HFF-Myc (cell line): ENCODE results near the gene SPATA4.

Experiments used
- DNase-seq: peaks from one replicate; pipeline ENCODE4 v3.0.0-alpha.2; 2011; ENCODE audit warnings: low read depth; ENCODE audit errors: extremely low read depth
- H3K4me3 ChIP-seq: replicated peaks from 2 replicates; pipeline ENCODE4 v1.5.1; 2011; ENCODE audit warnings: low read depth, mild to moderate bottlenecking, control low read depth, low read length
- CTCF ChIP-seq: IDR thresholded peaks from 2 replicates; pipeline ENCODE4 v1.5.1; 2012; ENCODE audit warnings: mild to moderate bottlenecking, low read depth, low read length, control low read depth; ENCODE audit errors: missing control alignments

The SPATA4 gene

GRCh38 chr4:176186671-176187395, 8.6 kb downstream of the SPATA4 start:
- TF ChIP-seq CTCF: no peak
- H3K4me3 ChIP-seq: no peak overlapping the region
- DNase-seq: no peak

- no peak overlapping the region for H3K4me3 ChIP-seq
- DNase-seq: no peak
- TF ChIP-seq CTCF: no peak
These were observed 9.3 kb downstream of the SPATA4 start for GRCh38 chr4:176186067-176186466.

GRCh38 chr4:176185051-176185450, 10.3 kb downstream of the SPATA4 start:
- no peak for DNase-seq
- no peak overlapping the region for H3K4me3 ChIP-seq
- no peak for TF ChIP-seq CTCF

GRCh38 chr4:176163041-176163440, 32.3 kb downstream of the SPATA4 start:
- DNase-seq: no peak
- no peak overlapping the region for H3K4me3 ChIP-seq
- TF ChIP-seq CTCF: no peak

- peak; percentile 9 for DNase-seq
- TF ChIP-seq CTCF: no peak
- no peak overlapping the region for H3K4me3 ChIP-seq
These were observed 38.7 kb downstream of the SPATA4 start for GRCh38 chr4:176156656-176157055.

GRCh38 chr4:176153124-176153523, 42.3 kb downstream of the SPATA4 start:
- H3K4me3 ChIP-seq: no peak overlapping the region
- no peak for DNase-seq
- TF ChIP-seq CTCF: no peak

GRCh38 chr4:176150704-176151103, 44.7 kb downstream of the SPATA4 start:
- no peak overlapping the region for H3K4me3 ChIP-seq
- no peak for TF ChIP-seq CTCF
- DNase-seq: no peak
